Testis (tissue), 2 donors: ENCODE data around the gene PLEKHM3.

ENCODE experiments used
- CTCF ChIP-seq, 3 experiments: fragments of 450-650 bp in 2 of 3; fragments of 200-600 bp in 1 of 3; sonication (generic) in 1 of 3; IDR thresholded peaks; one replicate each; pipeline ENCODE4 v1.5.1; 2016 to 2019; ENCODE audit warnings: antibody characterized with exemption in 3 of 3, mild to moderate bottlenecking in 2 of 3, moderate library complexity in 1 of 3
- POLR2A ChIP-seq: fragments of 450-650 bp; IDR thresholded peaks from one replicate; pipeline ENCODE4 v1.6.1; 2017; ENCODE audit warnings: antibody characterized with exemption, mild to moderate bottlenecking, moderate library complexity

GRCh38 chr2:207911215-207911614 lies 114.1 kb downstream of the PLEKHM3 start:
- no peak for TF ChIP-seq CTCF (IDR thresholded peaks at IDR 0.05)
- TF ChIP-seq POLR2A = no peak
